Astrocyte of the spinal cord (primary cell): Measurements from ENCODE around the gene SRGAP1.
"Not testable (repeated sequence)": the region's sequence is repeated elsewhere in the genome, so short reads cannot be mapped to it uniquely, and the experiment has no call there.

ENCODE experiments used
- DNase-seq: peaks from one replicate; pipeline ENCODE4 v3.0.0; 2011; ENCODE audit warnings: low read depth, low spot score
- H3K4me3 ChIP-seq: 2 replicates; pipeline ENCODE4 v1.5.1; 2011; ENCODE audit warnings: low read depth, mild to moderate bottlenecking, low read length, moderate library complexity
- CTCF ChIP-seq: IDR thresholded peaks from 2 replicates; pipeline ENCODE4 v1.5.1; 2012; ENCODE audit warnings: low read depth, mild to moderate bottlenecking, low read length, inconsistent platforms
- in situ Hi-C: cut with HindIII; loops from 2 replicates; pipeline ENCODE4 v1.10.0; 2017; ENCODE audit warnings: low sequenced_read_pairs

The SRGAP1 gene

GRCh38 chr12:63875703-63876102 is 31.2 kb downstream of the SRGAP1 start:
- in situ Hi-C loops: no loop called here

GRCh38 chr12:63876980-63877379 is 32.5 kb downstream of the SRGAP1 start:
- H3K4me3 ChIP-seq: no peak overlapping the region
- no peak for TF ChIP-seq CTCF
- DNase-seq: no peak
- in situ Hi-C loops: no loop called here

More at GRCh38 chr12:63875703-63876102, 31.2 kb downstream of the SRGAP1 start:
- no peak for TF ChIP-seq CTCF
- no peak for DNase-seq
- H3K4me3 ChIP-seq: no peak overlapping the region

GRCh38 chr12:63877693-63878092 is 33.2 kb downstream of the SRGAP1 start:
- TF ChIP-seq CTCF: no peak
- no peak overlapping the region for H3K4me3 ChIP-seq
- in situ Hi-C loops: no loop called here
- no peak for DNase-seq

GRCh38 chr12:63880235-63880634 is 35.7 kb downstream of the SRGAP1 start:
- in situ Hi-C loops, H3K4me3 ChIP-seq, DNase-seq: not testable (repeated sequence)

- in situ Hi-C loops: no loop called here
- DNase-seq: no peak
- TF ChIP-seq CTCF: no peak
Observed at GRCh38 chr12:63880742-63881263, 36.3 kb downstream of the SRGAP1 start.

GRCh38 chr12:63882844-63883243 is 38.3 kb downstream of the SRGAP1 start:
- H3K4me3 ChIP-seq: no peak overlapping the region
- in situ Hi-C loops: no loop called here
- no peak for TF ChIP-seq CTCF
- no peak for DNase-seq

More at GRCh38 chr12:63880742-63881263, 36.3 kb downstream of the SRGAP1 start:
- no peak overlapping the region for H3K4me3 ChIP-seq

- DNase-seq: no peak
- TF ChIP-seq CTCF: no peak
- in situ Hi-C loops: no loop called here
- no peak overlapping the region for H3K4me3 ChIP-seq
Observed at GRCh38 chr12:63885401-63885800, 40.9 kb downstream of the SRGAP1 start.
